Stimulated activated CD4-positive, alpha-beta T cell treated with anti-CD3 and anti-CD28 coated beads, Interleukin-4, amount 100 ng/mL, for 4 hours (primary cell): Measurements from ENCODE around the gene ADGRL1.
"Not testable (repeated sequence)": the region's sequence is repeated elsewhere in the genome, so short reads cannot be mapped to it uniquely, and the experiment has no call there.

ENCODE experiments used
- DNase-seq, 2 experiments: peaks; one replicate each; pipeline ENCODE4 v3.0.0-alpha.2; 2020

ADGRL1 gene

GRCh38 chr19:14186684-14187083 is 19.3 kb downstream of the ADGRL1 start:
- DNase-seq = not testable (repeated sequence)

GRCh38 chr19:14185691-14186090 is 20.3 kb downstream of the ADGRL1 start:
- not testable (repeated sequence) for DNase-seq

GRCh38 chr19:14185158-14185557 is 20.8 kb downstream of the ADGRL1 start:
- DNase-seq = no peak

- no peak for DNase-seq
Observed at GRCh38 chr19:14183741-14184350, 22.1 kb downstream of the ADGRL1 start.

GRCh38 chr19:14182476-14182875 is 23.5 kb downstream of the ADGRL1 start:
- DNase-seq = no peak

GRCh38 chr19:14181906-14182305 is 24.1 kb downstream of the ADGRL1 start:
- DNase-seq = no peak

GRCh38 chr19:14181199-14181598 is 24.8 kb downstream of the ADGRL1 start:
- not testable (repeated sequence) for DNase-seq

- DNase-seq = no peak
Observed at GRCh38 chr19:14177496-14178074, 28.4 kb downstream of the ADGRL1 start.

- peak in 1 of 2 experiments; percentile 27 for DNase-seq
Observed at GRCh38 chr19:14175351-14175792, 30.6 kb downstream of the ADGRL1 start.

GRCh38 chr19:14174883-14175282 is 31.1 kb downstream of the ADGRL1 start:
- DNase-seq = no peak

- no peak for DNase-seq
Observed at GRCh38 chr19:14168993-14169392, 37.0 kb downstream of the ADGRL1 start.

GRCh38 chr19:14168259-14168972 is 37.6 kb downstream of the ADGRL1 start:
- no peak for DNase-seq

GRCh38 chr19:14167576-14168138 is 38.3 kb downstream of the ADGRL1 start:
- DNase-seq = peak in 1 of 2 experiments; percentile 22

- peak in 1 of 2 experiments; percentile 21 for DNase-seq
Observed at GRCh38 chr19:14166999-14167575, 38.9 kb downstream of the ADGRL1 start.

GRCh38 chr19:14165990-14166830 is 39.8 kb downstream of the ADGRL1 start:
- DNase-seq = no peak

GRCh38 chr19:14164724-14165493 is 41.1 kb downstream of the ADGRL1 start:
- no peak for DNase-seq

GRCh38 chr19:14164082-14164481 is 41.9 kb downstream of the ADGRL1 start:
- no peak for DNase-seq

GRCh38 chr19:14162871-14163297 is 43.1 kb downstream of the ADGRL1 start:
- no peak for DNase-seq

GRCh38 chr19:14161305-14161704 is 44.7 kb downstream of the ADGRL1 start:
- DNase-seq = no peak

GRCh38 chr19:14160017-14160703 is 45.8 kb downstream of the ADGRL1 start:
- DNase-seq = no peak

GRCh38 chr19:14159059-14159458 is 46.9 kb downstream of the ADGRL1 start:
- DNase-seq = no peak
